PC-3 (cell line): Measurements from ENCODE around the gene IGF1. TPM values are rescaled to one million over a fixed set of nuclear protein-coding genes. Genes with fewer than 3 reads are reported as not detected.

ENCODE experiments used
- ATAC-seq: fragments of 200-7000 bp; cut with Tn5 transposase; 2 replicates; pipeline ENCODE4 v1.9.1; 2020; ENCODE audit warnings: mild to moderate bottlenecking, moderate library complexity
- BruUV-seq: library from RNA; stranded (reverse); fragments of 400-500 nt; replicated peaks from 2 replicates; lab custom pipeline; 2021; lab: Mats Ljungman, UMichigan
- CTCF ChIA-PET: fragments of 300-600 bp; sonication (Branson Sonifier 250); formaldehyde crosslinking; loops from one replicate; lab custom pipeline; 2022; ENCODE audit warnings: antibody characterized with exemption; lab: Charles Lee
- POLR2A ChIA-PET: fragments of 300-600 bp; sonication (Branson Sonifier 250); formaldehyde crosslinking; loops from one replicate; lab custom pipeline; 2022; ENCODE audit warnings: antibody characterized with exemption; ENCODE audit not compliant: unreplicated experiment; lab: Charles Lee
- DNase-seq: peaks from one replicate; pipeline ENCODE4 v3.0.0-alpha.2; 2015
- H2AFZ ChIP-seq: fragments of 300-600 bp; sonication (generic); 2 replicates; pipeline ENCODE4 v1.6.0; 2016; ENCODE audit warnings: antibody characterized with exemption, low read length
- H3F3A ChIP-seq: fragments of 300-600 bp; sonication (generic); one replicate; pipeline ENCODE4 v1.6.0; 2017; ENCODE audit warnings: antibody characterized with exemption, low read length, control low read depth, mild to moderate bottlenecking; ENCODE audit not compliant: unreplicated experiment
- H3K27ac ChIP-seq: fragments of 300-600 bp; sonication (generic); 2 replicates; pipeline ENCODE4 v1.5.1; 2016; ENCODE audit warnings: mild to moderate bottlenecking, low read length
- H3K27me3 ChIP-seq: fragments of 300-600 bp; sonication (generic); 2 replicates; pipeline ENCODE4 v1.6.1; 2016; ENCODE audit warnings: low read length, mixed read lengths
- H3K36me3 ChIP-seq: fragments of 300-600 bp; sonication (generic); 2 replicates; pipeline ENCODE4 v1.6.1; 2016; ENCODE audit warnings: low read depth, mixed run types, low read length, mixed read lengths
- H3K4me1 ChIP-seq: fragments of 300-600 bp; sonication (generic); 2 replicates; pipeline ENCODE4 v1.5.1; 2016; ENCODE audit warnings: low read length; ENCODE audit not compliant: insufficient read depth
- H3K4me2 ChIP-seq: fragments of 300-600 bp; sonication (generic); 2 replicates; pipeline ENCODE4 v1.6.0; 2016; ENCODE audit warnings: low read length
- H3K4me3 ChIP-seq: fragments of 300-600 bp; sonication (generic); 2 replicates; pipeline ENCODE4 v1.5.1; 2016; ENCODE audit warnings: mild to moderate bottlenecking, low read length, mixed read lengths
- H3K79me2 ChIP-seq: fragments of 300-600 bp; sonication (generic); 2 replicates; pipeline ENCODE4 v1.6.1; 2017; ENCODE audit warnings: low read length, mixed read lengths
- H3K9ac ChIP-seq: fragments of 300-600 bp; sonication (generic); 2 replicates; pipeline ENCODE4 v1.6.0; 2016; ENCODE audit warnings: mild to moderate bottlenecking, low read length
- H3K9me2 ChIP-seq: fragments of 300-600 bp; sonication (generic); replicated peaks from 2 replicates; pipeline ENCODE4 v1.6.1; 2016; ENCODE audit warnings: mixed run types, low read length, mixed read lengths
- H3K9me3 ChIP-seq: fragments of 300-600 bp; sonication (generic); 2 replicates; pipeline ENCODE4 v1.6.1; 2016; ENCODE audit warnings: low read length, mixed read lengths
- H4K20me1 ChIP-seq: fragments of 300-600 bp; sonication (generic); 2 replicates; pipeline ENCODE4 v1.6.1; 2016; ENCODE audit warnings: low read length, mixed read lengths
- CTCF ChIP-seq: fragments of 300-600 bp; sonication (generic); conservative IDR thresholded peaks from 2 replicates; pipeline ENCODE4 v1.5.1; 2017; ENCODE audit warnings: antibody characterized with exemption, low read depth, mild to moderate bottlenecking, low read length
- EZH2 ChIP-seq: fragments of 300-600 bp; sonication (generic); IDR thresholded peaks from one replicate; pipeline ENCODE4 v1.6.1; 2017; ENCODE audit warnings: antibody characterized with exemption, mild to moderate bottlenecking, low read length; ENCODE audit not compliant: unreplicated experiment
- EZH2phosphoT487 ChIP-seq: fragments of 300-600 bp; sonication (generic); IDR thresholded peaks from 2 replicates; pipeline ENCODE4 v1.6.1; 2018; ENCODE audit warnings: mild to moderate bottlenecking, antibody characterized with exemption, low read length, borderline replicate concordance
- intact Hi-C: fragments of 100-400 bp; cut with micrococcal nuclease; formaldehyde crosslinking; loops from 2 replicates; pipeline ENCODE4 v1.9.0; 2023
- total RNA-seq: library from RNA; depleted of rRNA; stranded (reverse); fragments of >200 nt; gene quantifications from 2 replicates; pipeline ENCODE4 v1.2.3, GENCODE V29; 2014

Gene IGF1
- total RNA-seq, 1 experiment from 2014 or later: not detected

DNA sequence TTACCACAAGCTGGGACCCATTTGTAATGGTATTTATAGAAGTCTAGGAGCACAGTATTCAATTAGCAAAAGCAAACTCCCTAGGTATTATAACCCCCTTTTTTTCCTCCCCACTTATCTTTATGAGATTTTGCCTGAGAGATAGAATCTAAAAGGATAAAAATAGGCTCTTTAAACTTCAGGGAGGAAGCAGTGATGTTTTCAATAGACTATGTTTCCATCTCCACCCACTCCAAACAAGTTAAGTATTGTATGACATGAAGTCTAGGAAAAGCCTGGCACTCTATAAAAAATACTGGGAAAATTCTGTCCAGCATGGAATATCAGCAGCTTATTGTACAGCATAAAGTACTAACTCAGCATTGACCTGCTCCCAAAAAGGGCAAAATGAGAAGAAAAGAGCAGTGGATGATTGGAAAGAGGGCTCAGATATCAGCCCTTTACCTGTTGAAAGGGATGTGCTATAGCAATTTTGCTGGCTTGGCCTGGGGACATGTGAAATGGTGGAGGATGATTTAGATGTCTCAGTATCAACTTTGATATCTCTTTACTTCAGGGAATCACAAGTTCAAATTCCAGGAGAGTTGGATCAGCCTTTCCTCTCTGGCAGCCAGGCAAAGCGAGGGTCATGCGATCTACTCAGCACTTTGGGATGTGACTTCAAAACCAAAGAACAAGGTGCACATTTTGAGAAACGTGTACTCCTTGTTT is 72.4 kb downstream of the IGF1 start:
- Histone ChIP-seq H3K4me3 (no peak overlapping the region), H3K9me2 (no peaks in the 10 kb centered on the region), H3K4me2 (no peak overlapping the region), H2AFZ (no peak overlapping the region), H3K9me3 (no peaks in the 10 kb centered on the region), H3K36me3 (no peaks in the 10 kb centered on the region), H3F3A (no peaks in the 10 kb centered on the region), H3K27ac (no peak overlapping the region), H3K4me1 (no peaks in the 10 kb centered on the region), H3K27me3 (no peaks in the 10 kb centered on the region), H3K9ac (no peak overlapping the region), H4K20me1 (no peaks in the 10 kb centered on the region), H3K79me2 (no peaks in the 10 kb centered on the region)
- no TSS peak for BruUV-seq
- ChIA-PET POLR2A (no interaction called here), CTCF (no interaction called here)
- TF ChIP-seq EZH2phosphoT487: no peak
- TF ChIP-seq EZH2: no peak
- TF ChIP-seq CTCF: no peak
- no peak for DNase-seq
- ATAC-seq: no peak
- intact Hi-C loops: no loop called here

DNA sequence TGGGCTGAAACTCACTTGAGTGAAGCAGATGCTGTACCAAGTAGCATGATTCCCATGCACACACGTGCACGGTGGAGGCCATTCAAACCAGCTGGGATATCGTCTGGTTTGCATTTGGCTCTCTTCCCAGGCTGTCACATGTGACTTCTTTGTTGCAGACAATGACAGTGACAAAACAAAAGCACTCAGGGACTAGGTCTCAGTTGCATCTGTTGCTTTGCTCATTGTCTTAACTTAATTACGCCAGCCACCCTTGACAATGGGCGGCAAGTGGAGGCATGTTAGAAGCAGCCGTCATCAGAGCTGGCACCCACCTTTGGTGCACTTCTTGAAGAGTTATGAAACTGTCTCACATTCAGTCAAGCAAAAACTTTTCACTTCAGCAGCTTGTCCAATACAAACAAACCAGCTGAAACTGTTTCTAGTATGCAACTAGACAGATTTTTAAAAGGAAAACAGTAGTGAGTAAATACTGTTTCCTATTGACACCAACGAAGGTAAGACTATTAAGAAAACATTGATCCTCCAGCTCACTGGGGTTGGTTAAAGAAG is 74.3 kb downstream of the IGF1 start:
- H3F3A ChIP-seq: no peaks in the 10 kb centered on the region
- no peaks in the 10 kb centered on the region for H3K27me3 ChIP-seq
- H3K9ac ChIP-seq: no peak overlapping the region
- no peak overlapping the region for H3K4me3 ChIP-seq
- ChIA-PET CTCF (no interaction called here), POLR2A (no interaction called here)
- no peak for ATAC-seq
- no peak overlapping the region for H2AFZ ChIP-seq
- TF ChIP-seq EZH2 (no peak), CTCF (no peak), EZH2phosphoT487 (no peak)
- no peaks in the 10 kb centered on the region for H3K36me3 ChIP-seq
- H3K9me2 ChIP-seq: no peaks in the 10 kb centered on the region
- intact Hi-C loops: no loop called here
- no peaks in the 10 kb centered on the region for H3K79me2 ChIP-seq
- H4K20me1 ChIP-seq: no peaks in the 10 kb centered on the region
- H3K27ac ChIP-seq: no peak overlapping the region
- DNase-seq: no peak
- no peaks in the 10 kb centered on the region for H3K4me1 ChIP-seq
- BruUV-seq: no TSS peak
- no peak overlapping the region for H3K4me2 ChIP-seq
- no peaks in the 10 kb centered on the region for H3K9me3 ChIP-seq

GRCh38 chr12:102401087-102401486 is 79.3 kb downstream of the IGF1 start:
- Histone ChIP-seq H3K4me2 (no peak overlapping the region), H3K9me2 (no peaks in the 10 kb centered on the region), H2AFZ (no peak overlapping the region), H3K4me3 (no peak overlapping the region), H3K79me2 (no peaks in the 10 kb centered on the region), H4K20me1 (no peaks in the 10 kb centered on the region), H3K9ac (no peak overlapping the region), H3K36me3 (no peaks in the 10 kb centered on the region), H3K4me1 (no peaks in the 10 kb centered on the region), H3K27ac (no peak overlapping the region), H3F3A (no peaks in the 10 kb centered on the region), H3K9me3 (no peaks in the 10 kb centered on the region), H3K27me3 (no peaks in the 10 kb centered on the region)
- intact Hi-C loops: no loop called here
- POLR2A ChIA-PET: no interaction called here
- DNase-seq: no peak
- ATAC-seq: no peak
- no TSS peak for BruUV-seq
- CTCF ChIA-PET: no interaction called here
- TF ChIP-seq EZH2: no peak
- no peak for TF ChIP-seq CTCF
- no peak for TF ChIP-seq EZH2phosphoT487
